ENCODE measurements around the gene FAH.
A peak's percentile ranks its signal among the peaks of the same experiment; 100 is the strongest.
"Not testable (repeated sequence)": the region's sequence is repeated elsewhere in the genome, so short reads cannot be mapped to it uniquely, and the experiment has no call there.

The FAH gene

GRCh38 chr15:80152896-80153876 lies at the start of gene FAH:
FAH (plus strand) TSS chr15:80152999; CDS start chr15:80153055, 56 bp downstream.
- peak; percentile 55 for DNase-seq (ENCODE audit: low spot score)

- no peak for DNase-seq (ENCODE audit: low spot score)
Observed at GRCh38 chr15:80105193-80105592, 47.6 kb upstream of the FAH start.

- no peak for DNase-seq (ENCODE audit: low spot score)
Observed at GRCh38 chr15:80105595-80105994, 47.2 kb upstream of the FAH start.

- DNase-seq (ENCODE audit: low spot score) = no peak
Observed at GRCh38 chr15:80106051-80106450, 46.7 kb upstream of the FAH start.

GRCh38 chr15:80107204-80107603 lies 45.6 kb upstream of the FAH start:
- DNase-seq (ENCODE audit: low spot score) = no peak

- DNase-seq (ENCODE audit: low spot score) = no peak
Observed at GRCh38 chr15:80107774-80108173, 45.0 kb upstream of the FAH start.

- no peak for DNase-seq (ENCODE audit: low spot score)
Observed at GRCh38 chr15:80109388-80109787, 43.4 kb upstream of the FAH start.

- DNase-seq (ENCODE audit: low spot score) = no peak
Observed at GRCh38 chr15:80110920-80111319, 41.9 kb upstream of the FAH start.

- no peak for DNase-seq (ENCODE audit: low spot score)
Observed at GRCh38 chr15:80114114-80114513, 38.7 kb upstream of the FAH start.

- DNase-seq (ENCODE audit: low spot score) = no peak
Observed at GRCh38 chr15:80115021-80115420, 37.8 kb upstream of the FAH start.

- no peak for DNase-seq (ENCODE audit: low spot score)
Observed at GRCh38 chr15:80118956-80119355, 33.8 kb upstream of the FAH start.

GRCh38 chr15:80120636-80121035 lies 32.2 kb upstream of the FAH start:
- no peak for DNase-seq (ENCODE audit: low spot score)

GRCh38 chr15:80121546-80121945 lies 31.3 kb upstream of the FAH start:
- DNase-seq (ENCODE audit: low spot score) = no peak

- DNase-seq (ENCODE audit: low spot score) = no peak
Observed at GRCh38 chr15:80123034-80123433, 29.8 kb upstream of the FAH start.

- DNase-seq (ENCODE audit: low spot score) = not testable (repeated sequence)
Observed at GRCh38 chr15:80127253-80127652, 25.5 kb upstream of the FAH start.

- DNase-seq (ENCODE audit: low spot score) = no peak
Observed at GRCh38 chr15:80127911-80128310, 24.9 kb upstream of the FAH start.

GRCh38 chr15:80132382-80132781 lies 20.4 kb upstream of the FAH start:
- DNase-seq (ENCODE audit: low spot score) = no peak

GRCh38 chr15:80136854-80137253 lies 15.9 kb upstream of the FAH start:
- no peak for DNase-seq (ENCODE audit: low spot score)

- DNase-seq (ENCODE audit: low spot score) = no peak
Observed at GRCh38 chr15:80138961-80139360, 13.8 kb upstream of the FAH start.

- no peak for DNase-seq (ENCODE audit: low spot score)
Observed at GRCh38 chr15:80140909-80141308, 11.9 kb upstream of the FAH start.

- no peak for DNase-seq (ENCODE audit: low spot score)
Observed at GRCh38 chr15:80141916-80142598, 10.7 kb upstream of the FAH start.

- DNase-seq (ENCODE audit: low spot score) = no peak
Observed at GRCh38 chr15:80142646-80143045, 10.2 kb upstream of the FAH start.

GRCh38 chr15:80151148-80151547 lies 1.7 kb upstream of the FAH start:
- no peak for DNase-seq (ENCODE audit: low spot score)
